GM12878 (cell line): ENCODE data around the gene IL1RL2. TPM values are rescaled to one million over a fixed set of nuclear protein-coding genes. Genes with fewer than 3 reads are reported as not detected.

Experiments used
- ATAC-seq: fragments of 200-7000 bp; cut with Tn5 transposase; 3 replicates; pipeline ENCODE4 v1.9.1; 2020; ENCODE audit warnings: mild to moderate bottlenecking, moderate library complexity
- BruUV-seq: library from RNA; stranded (reverse); fragments of 400-500 nt; replicated peaks from 2 replicates; lab custom pipeline; 2021; lab: Mats Ljungman, UMichigan
- CTCF ChIA-PET: fragments of 300-600 bp; sonication (Branson Sonifier 250); formaldehyde crosslinking; extraction: SDS; loops from one replicate; lab custom pipeline; 2021; ENCODE audit warnings: inconsistent platforms; lab: Yijun Ruan, JAX
- POLR2A ChIA-PET: fragments of 350-600 bp; formaldehyde crosslinking; extraction: SDS; loops from one replicate; lab custom pipeline; 2021; ENCODE audit warnings: inconsistent platforms; lab: Charles Lee
- RAD21 ChIA-PET: fragments of 300-600 bp; sonication (Branson Sonifier 250); formaldehyde crosslinking; loops from one replicate; lab custom pipeline; 2023; ENCODE audit warnings: antibody characterized with exemption; ENCODE audit not compliant: unreplicated experiment; lab: Charles Lee
- SMC1A ChIA-PET: fragments of 300-600 bp; sonication (Branson Sonifier 250); formaldehyde crosslinking; loops from one replicate; lab custom pipeline; 2023; ENCODE audit not compliant: unreplicated experiment, uncharacterized antibody; lab: Charles Lee
- DNase-seq: peaks from one replicate; pipeline ENCODE4 v3.0.0-alpha.2; 2011; ENCODE audit warnings: low read depth, low spot score
- FAIRE-seq: peaks from 3 replicates; lab custom pipeline; 2011; peaks lifted over from hg19 to GRCh38; lab: Jason Lieb, UNC
- H2AFZ ChIP-seq: 2 replicates; pipeline ENCODE4 v1.6.0; 2011; ENCODE audit warnings: low read depth, low read length, control low read depth; ENCODE audit not compliant: control insufficient read depth
- H3K27ac ChIP-seq: 2 replicates; pipeline ENCODE4 v1.5.1; 2011; ENCODE audit warnings: control low read depth; ENCODE audit not compliant: control insufficient read depth, insufficient read depth
- H3K27me3 ChIP-seq, 2 experiments: replicated peaks in 1 of 2; 2 replicates each; pipeline versions ENCODE4 v1.6.0 to v1.6.1; 2011; ENCODE audit warnings: low read length in 1 of 2; ENCODE audit not compliant: control insufficient read depth in 2 of 2, insufficient read depth in 2 of 2
- H3K36me3 ChIP-seq, 2 experiments: 2 replicates each; pipeline ENCODE4 v1.5.1; 2011; ENCODE audit warnings: low read length in 1 of 2; ENCODE audit not compliant: control insufficient read depth in 2 of 2, insufficient read depth in 2 of 2
- H3K4me1 ChIP-seq: 2 replicates; pipeline ENCODE4 v1.6.1; 2011; ENCODE audit warnings: mild to moderate bottlenecking, low read length, moderate library complexity, mixed read lengths; ENCODE audit not compliant: control insufficient read depth, insufficient read depth
- H3K4me2 ChIP-seq: 2 replicates; pipeline ENCODE4 v1.6.0; 2011; ENCODE audit warnings: control low read depth; ENCODE audit not compliant: control insufficient read depth, insufficient read depth
- H3K4me3 ChIP-seq: fragments of 200-600 bp; sonication (generic); 2 replicates; pipeline ENCODE4 v1.5.1; 2016
- H3K79me2 ChIP-seq: 2 replicates; pipeline ENCODE4 v1.6.0; 2011; ENCODE audit warnings: low read length; ENCODE audit not compliant: control insufficient read depth, insufficient read depth
- H3K9ac ChIP-seq: 2 replicates; pipeline ENCODE4 v1.8.0; 2011; ENCODE audit warnings: low read length, control low read depth, mixed read lengths; ENCODE audit not compliant: control insufficient read depth, insufficient read depth
- H3K9me3 ChIP-seq: replicated peaks from 3 replicates; pipeline ENCODE4 v1.5.1; 2011; ENCODE audit warnings: mild to moderate bottlenecking, low read length; ENCODE audit not compliant: control insufficient read depth, insufficient read depth
- H4K20me1 ChIP-seq: 2 replicates; pipeline ENCODE4 v1.6.0; 2011; ENCODE audit not compliant: control insufficient read depth, insufficient read depth
- MEF2B ChIP-seq: fragments of 450-650 bp; IDR thresholded peaks from 2 replicates; pipeline ENCODE4 v1.6.1; 2018; ENCODE audit warnings: mild to moderate bottlenecking, moderate library complexity; ENCODE audit not compliant: partially characterized antibody, poor library complexity, severe bottlenecking
- MXI1 ChIP-seq: fragments of 150-350 bp; IDR thresholded peaks from 2 replicates; pipeline ENCODE4 v1.6.1; 2011; ENCODE audit warnings: low read depth, mild to moderate bottlenecking, inconsistent platforms, low read length, improper control_type of control experiment
- MYB ChIP-seq: fragments of 150-350 bp; IDR thresholded peaks from 2 replicates; pipeline ENCODE4 v1.6.1; 2014; ENCODE audit warnings: mild to moderate bottlenecking, low read depth, low read length, borderline replicate concordance
- NR2F1 ChIP-seq: fragments of 450-650 bp; conservative IDR thresholded peaks from 2 replicates; pipeline ENCODE4 v1.6.1; 2017; ENCODE audit warnings: mild to moderate bottlenecking
- PML ChIP-seq: IDR thresholded peaks from 2 replicates; pipeline ENCODE4 v1.6.1; 2012; ENCODE audit warnings: low read length, inconsistent platforms
- POLR2A ChIP-seq: IDR thresholded peaks from 2 replicates; pipeline ENCODE4 v1.6.1; 2011; ENCODE audit warnings: low read depth, mild to moderate bottlenecking, low read length
- STAT3 ChIP-seq: IDR thresholded peaks from 2 replicates; pipeline ENCODE4 v1.6.1; 2011; ENCODE audit warnings: low read depth, low read length, improper control_type of control experiment
- SUPT20H ChIP-seq: IDR thresholded peaks from 2 replicates; pipeline ENCODE4 v1.6.1; 2011; ENCODE audit warnings: low read depth, mild to moderate bottlenecking, low read length, moderate library complexity, borderline replicate concordance; ENCODE audit not compliant: control insufficient read depth
- ZNF217 ChIP-seq: fragments of 450-650 bp; IDR thresholded peaks from 2 replicates; pipeline ENCODE4 v1.6.1; 2017; ENCODE audit warnings: antibody characterized with exemption, mild to moderate bottlenecking
- ZNF384 ChIP-seq: IDR thresholded peaks from 2 replicates; pipeline ENCODE4 v1.6.1; 2012; ENCODE audit warnings: low read depth, mild to moderate bottlenecking, low read length, improper control_type of control experiment, borderline replicate concordance
- WGBS: methylation state at CpG from one replicate; pipeline ENCODE4 v1.1.6; 2016; ENCODE audit warnings: low lambda C conversion rate; ENCODE audit not compliant: insufficient replicate concordance, insufficient coverage; ENCODE audit errors: missing lambda C conversion rate; 5-methylcytosine and 5-hydroxymethylcytosine counted together
- in situ Hi-C: fragments of 300-500 bp; cut with MboI; formaldehyde crosslinking; loops from 9 replicates; pipeline ENCODE4 v1.14.3; 2018; ENCODE audit warnings: mixed read lengths
- intact Hi-C: fragments of 100-400 bp; cut with micrococcal nuclease; formaldehyde crosslinking; loops from one replicate; pipeline ENCODE4 v1.14.2; 2022; ENCODE audit not compliant: unreplicated experiment
- polyA plus RNA-seq, 11 experiments: library from polyadenylated mRNA; depleted of rRNA in 4 of 11; unstranded in 6 of 11; stranded (reverse) in 5 of 11; fragments of >200 nt; fragmentation: Nextera tagmentation in 4 of 11; fragmentation: Illumina TruSeq in 1 of 11; extraction: Ambion mirVana in 4 of 11; extraction: Trizol in 1 of 11; gene quantifications; 1 replicate in 1 of 11; 2 replicates in 10 of 11; pipeline versions ENCODE4 v1.2.1 to v1.2.3, GENCODE V29; 2011 to 2016; ENCODE audit warnings: inconsistent platforms in 2 of 11, missing spikeins in 2 of 11, low read depth in 1 of 11
- total RNA-seq, 4 experiments: library from RNA; depleted of rRNA in 3 of 4; stranded (reverse); fragments of >200 nt in 3 of 4; fragmentation: Illumina TruSeq in 1 of 4; extraction: Trizol in 1 of 4; gene quantifications; 2 replicates each; pipeline versions ENCODE4 v1.2.1 to v1.2.3, GENCODE V29; 2013 to 2021

The IL1RL2 gene
- total and polyA plus RNA-seq, 10 of the 15 experiments (the other 5 are each of a cell fraction or from before 2014, with no cell fraction given) = not detected

DNA sequence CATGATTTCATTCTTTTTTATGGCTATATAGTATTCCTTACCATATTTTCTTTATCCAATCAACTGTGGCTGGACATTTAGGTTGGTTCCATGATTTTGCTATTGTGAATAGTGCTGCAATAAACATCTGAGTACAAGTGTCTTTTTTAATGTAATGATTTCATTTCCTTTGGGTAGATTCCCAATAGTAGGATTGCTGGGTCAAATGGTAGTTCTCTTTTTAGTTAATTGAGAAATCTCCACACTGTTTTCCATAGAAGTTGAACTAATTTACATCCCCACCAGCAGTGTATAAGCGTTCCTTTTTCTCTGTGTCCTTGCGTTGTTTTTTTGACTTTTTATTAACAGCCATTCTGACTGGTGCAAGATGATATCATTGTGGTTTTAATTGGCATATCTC lies 65.4 kb downstream of the IL1RL2 start:
- no peak for ATAC-seq
- Histone ChIP-seq H2AFZ (no peak overlapping the region), H3K4me3 (no peak overlapping the region), H4K20me1 (no peaks in the 10 kb centered on the region), H3K9me3 (no peaks in the 10 kb centered on the region; the same call in 2 of the 3 replicates), H3K27ac (no peak overlapping the region)
- ChIA-PET SMC1A (interaction anchor here (0.7 to 3.7 kb wide), 13 partner anchors 11 to 405 kb away, joined by 3 to 17 read pairs (median 4); no protein-coding TSS in a partner anchor), RAD21 (interaction anchor here (0.7 to 2.0 kb wide), 6 partner anchors 12 to 368 kb away, joined by 3 to 10 read pairs (median 4); no protein-coding TSS in a partner anchor), POLR2A (no interaction called here)
- BruUV-seq = no TSS peak
- intact Hi-C loops = no loop called here
- in situ Hi-C loops = loop anchor here (5.0 kb wide), 2 partner anchors 105 to 190 kb away; partner anchors contain the start of gene IL18R1
- TF ChIP-seq MEF2B (no peak), STAT3 (no peak), SUPT20H (no peak), ZNF384 (no peak), NR2F1 (no peak), MXI1 (no peak), POLR2A (no peak), ZNF217 (no peak), MYB (no peak), PML (no peak)
- TF ChIP-seq, all 136 proteins: peak for 0
- no peaks in the 10 kb centered on the region for H3K4me1 ChIP-seq
- no peak overlapping the region for H3K9ac ChIP-seq
- no peaks in the 10 kb centered on the region; a peak in 1 of 4 replicates for H3K27me3 ChIP-seq
- CTCF ChIA-PET = interaction anchor here (0.6 to 6.5 kb wide), 32 partner anchors 9 to 431 kb away, joined by 3 to 83 read pairs (median 4); partner anchors contain the start of gene IL18R1
- no peaks in the 10 kb centered on the region for H3K79me2 ChIP-seq
- H3K36me3 ChIP-seq = no peaks in the 10 kb centered on the region
- WGBS = 96% methylated on average over 2 of the region's 2 CpGs
- DNase-seq (no peak), FAIRE-seq (no peak)
- H3K4me2 ChIP-seq = no peak overlapping the region
